Activated T-cell treated with anti-CD3 and anti-CD28 coated beads, Interleukin-2, amount 50 U/mL, for 24 hours (primary cell): ENCODE results near the gene ERAS.
A peak's percentile ranks its signal among the peaks of the same experiment; 100 is the strongest.
"Not testable (repeated sequence)": the region's sequence is repeated elsewhere in the genome, so short reads cannot be mapped to it uniquely, and the experiment has no call there.

Experiments
- DNase-seq: peaks from one replicate; pipeline ENCODE4 v3.0.0-alpha.2; 2020
- H3K27ac Mint-ChIP-seq: 2 replicates; pipeline ENCODE4 v1.8.0; 2020; ENCODE audit warnings: mild to moderate bottlenecking, mixed read lengths
- H3K27me3 Mint-ChIP-seq: 2 replicates; pipeline ENCODE4 v1.8.0; 2020; ENCODE audit warnings: mixed read lengths
- H3K36me3 Mint-ChIP-seq: 2 replicates; pipeline ENCODE4 v1.8.0; 2020; ENCODE audit warnings: low read depth, mixed read lengths
- H3K4me1 Mint-ChIP-seq: 2 replicates; pipeline ENCODE4 v1.8.0; 2020; ENCODE audit warnings: low read depth, mixed read lengths
- H3K4me3 Mint-ChIP-seq: 2 replicates; pipeline ENCODE4 v1.8.0; 2020; ENCODE audit warnings: mild to moderate bottlenecking, moderate library complexity, mixed read lengths
- H3K9me3 Mint-ChIP-seq: 2 replicates; pipeline ENCODE4 v1.8.0; 2020; ENCODE audit warnings: mixed read lengths

Gene ERAS

DNA sequence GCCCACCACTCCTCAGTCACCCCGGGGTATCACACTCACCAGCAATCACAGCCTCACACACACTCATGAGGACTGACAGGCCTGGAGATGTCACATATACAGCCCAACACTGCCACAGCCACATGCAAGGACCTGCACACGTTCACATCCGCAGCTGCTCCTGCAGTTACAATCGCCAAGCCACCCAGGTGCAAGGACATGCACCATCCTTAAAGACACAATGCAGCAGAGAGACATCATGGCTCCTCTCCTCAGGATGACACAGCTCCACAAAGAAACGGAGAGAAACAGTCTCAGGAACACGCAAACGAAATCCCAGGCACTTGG, 8.0 kb downstream of the ERAS start:
- DNase-seq = no peak
- Mint-ChIP-seq H3K36me3 (no peaks in the 10 kb centered on the region), H3K4me3 (peak overlapping the region; percentile 71), H3K9me3 (no peaks in the 10 kb centered on the region), H3K27me3 (peaks cover 58% of the 10 kb centered on the region), H3K27ac (no peak overlapping the region), H3K4me1 (peaks cover 15% of the 10 kb centered on the region)

DNA sequence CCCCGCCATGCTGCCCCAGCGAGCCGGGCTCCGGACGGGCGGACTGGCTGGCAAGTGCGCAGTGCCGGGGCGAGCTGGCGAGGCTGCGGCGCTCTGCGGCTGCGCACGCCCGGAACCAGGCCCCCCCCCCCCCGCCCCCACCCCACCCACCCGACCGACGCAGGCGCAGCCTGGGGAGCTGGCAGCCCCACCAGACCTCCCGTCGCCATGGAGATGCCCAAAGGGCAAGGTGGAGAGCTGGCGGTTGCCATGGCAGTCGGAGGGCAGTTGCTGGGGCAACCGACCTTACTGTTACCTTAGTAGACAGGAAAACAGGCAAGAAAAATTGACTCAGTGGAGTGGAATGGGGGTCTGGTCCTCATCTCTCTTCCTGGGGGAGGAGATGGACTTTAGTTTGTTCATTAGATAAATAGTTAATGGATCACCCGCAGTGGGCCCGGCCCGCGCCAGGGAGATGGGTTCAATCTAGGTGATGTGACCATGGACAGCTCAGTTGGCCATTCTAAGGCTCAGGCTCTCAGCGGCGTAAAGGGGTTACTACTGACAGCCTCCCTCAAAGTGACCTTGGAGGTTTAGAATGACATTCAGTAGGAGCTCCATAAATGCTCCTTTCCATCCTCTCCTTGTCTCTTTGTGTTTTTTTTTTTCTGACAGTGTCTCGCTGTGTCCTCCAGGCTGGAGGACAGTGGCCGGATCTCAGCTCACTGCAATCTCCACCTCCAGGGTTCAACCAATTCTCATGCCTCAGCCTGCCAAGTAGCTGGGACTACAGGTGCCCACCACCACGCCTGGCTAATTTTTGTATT, 9.4 kb downstream of the ERAS start, which contains the start of gene PCSK1N:
Gene PCSK1N, minus strand, starts transcription at position 87 of the 806 bp plus-strand sequence. Its CDS starts 78 bp downstream, at position 9.
- Mint-ChIP-seq H3K27ac (peak within 1 kb of the TSS; percentile 18), H3K27me3 (peaks cover 49% of the 10 kb centered on the region), H3K4me3 (peak within 1 kb of the TSS; percentile 71)

DNA sequence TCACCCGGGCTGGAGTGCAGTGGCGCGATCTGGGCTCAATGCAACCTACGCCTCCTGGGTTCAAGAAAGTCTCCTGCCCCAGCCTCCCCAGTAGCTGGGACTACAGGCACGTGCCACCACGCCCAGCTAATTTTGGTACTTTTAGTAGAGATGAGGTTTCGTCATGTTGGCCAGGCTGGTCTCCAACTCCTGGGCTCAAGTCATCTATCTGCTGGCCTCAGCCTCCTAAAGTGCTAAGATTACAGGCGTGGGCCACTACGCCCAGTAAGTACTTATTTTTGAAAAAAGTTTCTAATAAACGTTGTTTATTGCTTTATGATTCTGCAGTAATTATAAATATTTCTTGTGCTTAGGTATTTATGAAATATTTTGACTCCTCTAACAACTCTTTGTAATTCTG, 13.4 kb downstream of the ERAS start:
- no peaks in the 10 kb centered on the region for H3K36me3 Mint-ChIP-seq
- no peak for DNase-seq
- peaks cover 6% of the 10 kb centered on the region for H3K4me1 Mint-ChIP-seq
- no peaks in the 10 kb centered on the region for H3K9me3 Mint-ChIP-seq
- peaks cover 27% of the 10 kb centered on the region for H3K27me3 Mint-ChIP-seq
- no peak overlapping the region for H3K27ac Mint-ChIP-seq
- no peak overlapping the region for H3K4me3 Mint-ChIP-seq

More for the DNA sequence above, 9.4 kb downstream of the ERAS start, which contains the start of gene PCSK1N:
- no peaks in the 10 kb centered on the region for H3K9me3 Mint-ChIP-seq
- DNase-seq = peak; percentile 45
- H3K4me1 Mint-ChIP-seq = peaks cover 15% of the 10 kb centered on the region
- no peaks in the 10 kb centered on the region for H3K36me3 Mint-ChIP-seq

DNA sequence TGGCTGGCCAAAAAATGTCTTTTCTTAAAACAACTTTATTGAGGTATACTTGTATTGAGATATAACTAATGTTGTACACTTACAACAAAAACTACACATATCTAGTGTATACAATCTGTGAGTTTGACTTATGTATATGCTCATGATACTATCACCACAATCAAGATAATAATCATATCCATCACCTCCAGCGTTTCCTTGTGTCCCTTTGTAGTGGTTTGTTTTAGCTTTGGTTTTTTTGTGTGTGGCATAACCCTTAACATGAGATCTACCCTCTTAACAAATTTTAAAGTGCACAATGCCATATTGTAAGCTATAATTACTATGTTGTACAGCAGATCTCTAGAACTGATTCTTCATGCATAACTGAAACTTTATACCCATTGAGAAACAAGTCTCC, 22.5 kb downstream of the ERAS start:
- H3K9me3 Mint-ChIP-seq = no peaks in the 10 kb centered on the region
- H3K4me3 Mint-ChIP-seq = no peak overlapping the region
- H3K27me3 Mint-ChIP-seq = peaks cover 42% of the 10 kb centered on the region
- peaks cover 7% of the 10 kb centered on the region for H3K4me1 Mint-ChIP-seq
- no peaks in the 10 kb centered on the region for H3K36me3 Mint-ChIP-seq
- H3K27ac Mint-ChIP-seq = no peak overlapping the region
- DNase-seq = no peak

DNA sequence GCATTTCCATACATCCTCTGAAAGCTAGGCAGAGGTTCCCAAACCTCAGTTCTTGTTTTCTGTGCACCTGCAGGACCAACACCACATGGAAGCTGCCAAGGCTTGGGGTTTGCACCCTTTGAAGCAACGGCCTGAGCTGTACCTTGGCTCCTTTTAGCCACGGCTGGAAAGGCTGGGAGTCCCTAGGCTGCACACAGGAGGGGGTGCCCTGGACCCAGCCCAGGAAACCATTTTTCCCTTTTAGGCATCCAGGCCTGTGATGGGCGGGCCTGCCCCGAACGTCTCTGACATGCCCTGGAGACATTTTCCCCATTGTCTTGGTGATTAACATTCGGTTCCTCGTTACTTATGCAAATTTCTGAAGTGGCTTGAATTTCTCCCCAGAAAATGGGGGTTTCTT, 26.5 kb downstream of the ERAS start:
- H3K9me3 Mint-ChIP-seq = no peaks in the 10 kb centered on the region
- no peak overlapping the region for H3K27ac Mint-ChIP-seq
- no peak for DNase-seq
- H3K4me3 Mint-ChIP-seq = no peak overlapping the region
- H3K36me3 Mint-ChIP-seq = no peaks in the 10 kb centered on the region
- H3K27me3 Mint-ChIP-seq = peaks cover 56% of the 10 kb centered on the region
- peaks cover 9% of the 10 kb centered on the region for H3K4me1 Mint-ChIP-seq

DNA sequence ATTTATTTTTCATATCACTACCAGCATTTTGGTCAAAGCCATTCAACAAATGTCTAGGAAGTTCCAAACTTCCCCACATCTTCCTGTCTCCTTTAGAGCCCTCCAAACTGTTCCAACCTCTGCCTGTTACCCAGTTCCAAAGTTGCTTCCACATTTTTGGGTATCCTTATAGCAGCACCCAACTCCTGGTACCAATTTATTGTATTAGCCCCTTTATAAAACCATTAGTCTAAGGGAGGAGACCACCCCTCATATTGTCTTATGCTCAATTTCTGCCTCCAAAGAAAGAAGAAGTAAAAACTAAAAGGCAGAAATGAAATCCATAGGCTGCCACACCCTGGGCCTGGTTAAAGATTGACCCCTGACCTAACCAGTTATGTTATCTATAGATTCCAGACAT, 27.2 kb downstream of the ERAS start:
- H3K4me1 Mint-ChIP-seq, H3K27ac Mint-ChIP-seq, H3K9me3 Mint-ChIP-seq, H3K36me3 Mint-ChIP-seq, H3K4me3 Mint-ChIP-seq, DNase-seq: not testable (repeated sequence)
- H3K27me3 Mint-ChIP-seq = peaks cover 59% of the 10 kb centered on the region

DNA sequence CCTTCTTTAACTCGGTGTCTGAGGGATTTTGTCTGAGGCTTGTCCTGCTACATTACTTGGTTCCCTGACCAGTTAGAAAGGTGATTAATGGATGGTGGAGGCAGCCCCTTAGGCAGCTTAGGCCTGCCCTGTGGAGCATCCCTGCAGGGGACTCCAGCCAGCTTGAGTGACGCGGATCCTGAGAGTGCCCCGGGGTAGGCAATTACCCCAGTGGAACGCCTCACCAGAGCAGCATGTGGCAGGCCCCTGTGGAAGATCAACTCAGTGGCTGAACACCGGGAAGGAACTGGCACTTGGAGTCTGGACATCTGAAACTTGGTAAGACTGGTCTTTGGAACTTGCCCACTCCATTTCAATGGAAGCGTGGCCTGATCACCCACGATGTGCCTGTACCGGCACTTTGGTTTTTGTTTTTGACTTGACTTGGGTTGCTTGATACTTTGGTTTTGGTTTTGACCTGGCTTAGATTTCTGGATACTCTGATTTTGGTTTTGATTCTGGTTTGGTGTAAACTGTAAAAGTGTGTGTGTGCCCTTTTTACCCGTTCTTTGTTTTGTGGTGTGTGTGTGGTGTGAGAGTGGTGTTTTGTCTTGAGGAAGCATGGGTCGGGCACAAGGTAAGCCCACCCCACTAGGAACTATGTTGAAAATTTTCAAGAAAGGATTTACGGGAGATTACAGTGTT, 27.9 kb downstream of the ERAS start:
- not testable (repeated sequence) for H3K4me1 Mint-ChIP-seq, H3K27ac Mint-ChIP-seq, H3K36me3 Mint-ChIP-seq, DNase-seq, H3K4me3 Mint-ChIP-seq, H3K9me3 Mint-ChIP-seq
- peaks cover 59% of the 10 kb centered on the region for H3K27me3 Mint-ChIP-seq

DNA sequence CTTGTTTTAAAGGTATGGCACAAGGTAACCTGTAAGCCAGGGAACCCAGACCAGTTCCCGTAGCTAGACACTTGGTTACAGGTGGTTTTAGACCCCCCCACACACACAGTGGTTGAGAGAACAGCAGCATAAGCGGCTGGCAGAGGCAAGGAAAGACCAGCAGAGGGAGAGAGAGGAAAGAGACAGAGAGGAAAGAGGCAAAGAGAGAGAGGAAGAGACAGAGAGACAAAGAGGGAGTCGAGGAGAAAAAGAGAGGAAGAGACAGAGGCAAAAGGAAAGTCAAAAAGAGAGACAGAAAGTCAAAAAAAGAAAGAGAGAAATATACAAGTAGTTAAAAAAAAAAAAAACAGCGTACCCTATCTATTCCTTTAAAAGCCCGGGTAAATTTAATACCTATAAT, 28.6 kb downstream of the ERAS start:
- Mint-ChIP-seq H3K9me3 (no peaks in the 10 kb centered on the region), H3K27ac (no peak overlapping the region)
- DNase-seq = no peak

DNA sequence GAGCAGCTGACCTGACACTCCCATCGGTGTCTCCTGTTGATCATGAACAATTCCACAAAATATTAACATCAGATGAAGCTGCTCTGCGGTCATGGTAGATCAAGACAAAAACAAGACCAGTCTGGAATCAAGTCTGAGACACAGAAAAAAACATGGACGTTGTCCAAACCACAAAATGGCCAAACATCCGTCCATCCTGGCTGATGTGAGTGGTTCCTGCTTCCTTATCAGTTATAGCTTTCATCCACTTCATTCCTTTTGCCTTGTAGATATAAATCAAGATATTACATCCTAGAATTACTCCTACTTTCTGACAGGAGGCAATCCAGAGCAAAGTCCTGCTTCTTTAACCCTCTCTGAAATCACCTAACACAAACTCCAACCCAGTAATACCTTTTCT, 37.9 kb downstream of the ERAS start:
- Mint-ChIP-seq H3K4me3 (no peak overlapping the region), H3K36me3 (no peaks in the 10 kb centered on the region), H3K4me1 (no peaks in the 10 kb centered on the region), H3K27ac (no peak overlapping the region), H3K27me3 (peaks cover 68% of the 10 kb centered on the region), H3K9me3 (no peaks in the 10 kb centered on the region)
- DNase-seq = no peak

More for the DNA sequence above, 28.6 kb downstream of the ERAS start:
- Mint-ChIP-seq H3K4me3 (no peak overlapping the region), H3K27me3 (peaks cover 62% of the 10 kb centered on the region), H3K36me3 (no peaks in the 10 kb centered on the region), H3K4me1 (peaks cover 1% of the 10 kb centered on the region)

DNA sequence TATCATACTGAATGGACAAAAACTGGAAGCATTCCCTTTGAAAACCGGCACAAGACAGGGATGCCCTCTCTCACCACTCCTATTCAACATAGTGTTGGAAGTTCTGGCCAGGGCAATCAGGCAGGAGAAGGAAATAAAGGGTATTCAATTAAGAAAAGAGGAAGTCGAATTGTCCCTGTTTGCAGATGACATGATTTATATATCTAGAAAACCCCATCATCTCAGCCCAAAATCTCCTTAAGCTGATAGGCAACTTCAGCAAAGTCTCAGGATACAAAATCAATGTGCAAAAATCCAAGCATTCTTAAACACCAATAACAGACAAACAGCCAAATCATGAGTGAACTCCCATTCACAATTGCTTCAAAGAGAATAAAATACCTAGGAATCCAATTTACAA, 45.7 kb downstream of the ERAS start:
- H3K27ac Mint-ChIP-seq, H3K36me3 Mint-ChIP-seq, H3K9me3 Mint-ChIP-seq, H3K4me1 Mint-ChIP-seq, DNase-seq, H3K4me3 Mint-ChIP-seq: not testable (repeated sequence)
- H3K27me3 Mint-ChIP-seq = peaks cover 52% of the 10 kb centered on the region

DNA sequence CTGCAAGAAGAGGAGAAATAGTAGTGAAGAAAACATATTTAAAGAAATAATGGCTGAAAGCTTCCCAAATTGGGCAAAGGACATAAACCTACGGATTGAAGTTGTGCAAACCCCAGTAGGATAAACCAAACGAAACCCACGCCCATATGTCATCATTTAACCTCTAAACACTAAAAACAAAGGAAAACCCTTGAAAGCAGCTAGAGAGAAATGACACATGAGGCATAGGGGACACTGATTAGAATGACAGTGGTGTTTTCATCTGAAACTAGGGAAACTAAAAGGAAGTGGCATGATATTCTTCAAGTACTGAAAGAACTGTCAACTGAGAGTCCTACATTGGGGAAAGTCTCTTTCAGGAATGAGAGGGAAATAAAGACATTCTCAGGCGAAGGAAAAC, 50.6 kb downstream of the ERAS start:
- not testable (repeated sequence) for H3K4me3 Mint-ChIP-seq, H3K36me3 Mint-ChIP-seq, H3K4me1 Mint-ChIP-seq, H3K9me3 Mint-ChIP-seq, H3K27ac Mint-ChIP-seq, DNase-seq
- peaks cover 31% of the 10 kb centered on the region for H3K27me3 Mint-ChIP-seq
